GM10266 (cell line): ENCODE measurements around the gene PDCD2L.
"Not testable (repeated sequence)": the region's sequence is repeated elsewhere in the genome, so short reads cannot be mapped to it uniquely, and the experiment has no call there.

Source experiments
- DNase-seq: peaks from one replicate; pipeline ENCODE4 v3.0.0; 2012; ENCODE audit errors: extremely low spot score
- TF ChIP-seq, protein P1 (sequence below): IDR thresholded peaks from 2 replicates; pipeline ENCODE4 v1.5.1; 2012; ENCODE audit warnings: mild to moderate bottlenecking, low read depth; ENCODE audit not compliant: control insufficient read depth, insufficient read depth; ENCODE audit errors: missing control alignments

PDCD2L gene

DNA sequence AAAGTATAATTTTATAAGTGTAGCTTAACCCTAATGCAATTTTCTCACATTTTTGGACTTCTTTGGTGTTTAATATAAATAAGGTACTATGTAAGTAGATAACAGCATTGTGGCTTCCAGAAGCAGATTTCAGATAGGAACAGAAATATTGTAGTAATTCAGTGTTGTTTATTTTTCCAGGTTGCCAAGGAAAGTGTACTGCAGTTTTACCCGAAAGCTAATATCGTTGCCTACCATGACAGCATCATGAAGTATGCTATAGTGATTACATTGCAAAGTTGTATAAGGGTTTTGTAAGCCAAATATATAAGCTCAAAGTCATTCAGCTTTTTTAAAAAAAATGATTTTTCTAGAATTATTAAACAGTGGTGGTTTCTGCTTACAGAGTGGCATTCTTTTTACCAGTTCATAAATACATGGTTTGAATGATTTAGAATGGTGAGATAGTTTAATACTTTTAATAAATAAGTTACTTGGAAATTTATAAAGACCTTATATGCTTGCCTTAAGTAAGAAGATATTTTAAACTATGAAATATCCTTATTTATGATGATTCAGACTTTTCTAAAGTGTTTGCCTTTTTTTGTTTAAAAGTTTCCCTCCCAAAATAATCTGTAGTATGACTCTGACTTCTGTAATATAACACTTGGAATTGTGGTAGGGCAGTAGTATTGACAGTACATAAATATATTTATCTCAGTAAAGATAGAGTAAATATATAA, 27.6 kb downstream of the PDCD2L start:
- TF ChIP-seq, protein P1, sequence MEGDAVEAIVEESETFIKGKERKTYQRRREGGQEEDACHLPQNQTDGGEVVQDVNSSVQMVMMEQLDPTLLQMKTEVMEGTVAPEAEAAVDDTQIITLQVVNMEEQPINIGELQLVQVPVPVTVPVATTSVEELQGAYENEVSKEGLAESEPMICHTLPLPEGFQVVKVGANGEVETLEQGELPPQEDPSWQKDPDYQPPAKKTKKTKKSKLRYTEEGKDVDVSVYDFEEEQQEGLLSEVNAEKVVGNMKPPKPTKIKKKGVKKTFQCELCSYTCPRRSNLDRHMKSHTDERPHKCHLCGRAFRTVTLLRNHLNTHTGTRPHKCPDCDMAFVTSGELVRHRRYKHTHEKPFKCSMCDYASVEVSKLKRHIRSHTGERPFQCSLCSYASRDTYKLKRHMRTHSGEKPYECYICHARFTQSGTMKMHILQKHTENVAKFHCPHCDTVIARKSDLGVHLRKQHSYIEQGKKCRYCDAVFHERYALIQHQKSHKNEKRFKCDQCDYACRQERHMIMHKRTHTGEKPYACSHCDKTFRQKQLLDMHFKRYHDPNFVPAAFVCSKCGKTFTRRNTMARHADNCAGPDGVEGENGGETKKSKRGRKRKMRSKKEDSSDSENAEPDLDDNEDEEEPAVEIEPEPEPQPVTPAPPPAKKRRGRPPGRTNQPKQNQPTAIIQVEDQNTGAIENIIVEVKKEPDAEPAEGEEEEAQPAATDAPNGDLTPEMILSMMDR: no peak
- no peak for DNase-seq

DNA sequence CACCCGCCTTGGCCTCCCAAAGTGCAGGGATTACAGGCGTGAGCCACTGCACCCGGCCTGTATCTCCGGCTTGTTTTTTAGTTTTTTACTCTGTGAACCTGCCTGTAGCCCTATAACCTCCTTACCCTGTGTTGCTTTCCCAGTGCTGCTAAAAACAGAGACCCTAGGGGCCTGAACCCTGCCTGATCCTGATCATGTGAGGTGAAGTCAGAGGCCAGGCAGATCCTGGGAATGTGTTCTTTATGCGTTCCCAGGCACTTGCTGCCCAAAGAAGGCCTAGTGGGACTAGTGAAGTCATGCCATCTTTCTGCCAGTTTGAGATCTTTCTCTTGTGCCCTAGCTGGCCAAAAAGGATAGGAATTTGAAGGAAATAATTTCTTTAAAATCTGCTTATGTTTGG, 28.6 kb downstream of the PDCD2L start:
- DNase-seq: no peak
- TF ChIP-seq, protein P1: no peak

DNA sequence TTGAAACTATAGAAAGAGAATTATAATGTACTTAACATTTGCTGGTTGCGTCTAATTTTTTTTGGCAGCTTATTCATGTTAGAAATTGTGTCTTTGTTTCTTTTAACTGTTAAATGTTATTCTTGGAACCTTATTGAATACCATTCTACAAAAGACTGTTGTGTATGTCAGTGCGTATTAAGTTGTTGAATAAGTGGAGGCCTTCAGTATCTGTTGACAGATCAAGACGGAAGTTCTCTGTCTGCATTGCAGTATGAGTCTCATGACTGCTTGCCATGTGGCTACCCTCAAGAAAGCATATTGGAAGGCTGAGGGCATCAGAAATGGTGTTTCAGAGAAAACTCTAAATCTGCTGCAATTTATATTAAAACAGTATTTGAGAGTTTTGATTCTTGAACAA, 32.5 kb downstream of the PDCD2L start:
- TF ChIP-seq, protein P1: no peak
- no peak for DNase-seq

DNA sequence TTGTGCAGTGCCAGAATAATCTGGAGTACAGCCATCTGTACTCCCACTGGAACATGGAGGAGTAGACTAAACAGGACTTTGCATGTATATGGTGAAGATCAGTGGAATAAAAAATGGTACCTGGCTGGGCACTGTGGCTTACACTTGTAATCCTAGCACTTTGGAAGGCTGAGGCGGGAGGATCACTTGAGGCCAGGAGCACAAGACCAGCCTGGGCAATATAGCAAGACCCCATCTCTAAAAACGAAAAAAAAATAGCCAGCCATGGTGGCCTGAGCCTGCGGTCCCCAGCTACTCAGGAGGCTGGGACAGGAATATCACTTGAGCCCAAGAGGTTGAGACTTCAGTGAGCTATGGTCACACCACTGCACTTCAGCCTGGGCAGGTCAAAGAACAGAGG, 44.0 kb downstream of the PDCD2L start:
- no peak for DNase-seq
- TF ChIP-seq, protein P1: no peak

DNA sequence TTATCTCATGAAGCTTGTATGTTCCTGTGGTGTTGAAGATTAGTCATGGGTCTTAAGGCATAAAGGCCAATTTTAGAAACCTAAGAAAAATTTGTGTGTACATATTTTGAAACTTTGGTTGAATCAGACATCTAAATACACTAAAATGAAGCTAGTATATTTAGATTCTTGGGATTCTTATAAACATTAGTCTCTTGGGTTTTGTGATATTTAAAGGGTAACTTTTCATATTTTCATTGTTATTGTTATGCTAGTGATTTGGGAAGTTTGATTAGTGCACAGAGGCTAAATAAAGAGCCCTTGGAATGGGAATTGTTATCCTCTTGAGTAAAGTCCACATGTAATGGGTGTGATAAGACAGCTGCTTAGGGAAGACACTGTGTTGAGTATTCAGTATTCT, 48.5 kb downstream of the PDCD2L start:
- TF ChIP-seq, protein P1: no peak
- no peak for DNase-seq

DNA sequence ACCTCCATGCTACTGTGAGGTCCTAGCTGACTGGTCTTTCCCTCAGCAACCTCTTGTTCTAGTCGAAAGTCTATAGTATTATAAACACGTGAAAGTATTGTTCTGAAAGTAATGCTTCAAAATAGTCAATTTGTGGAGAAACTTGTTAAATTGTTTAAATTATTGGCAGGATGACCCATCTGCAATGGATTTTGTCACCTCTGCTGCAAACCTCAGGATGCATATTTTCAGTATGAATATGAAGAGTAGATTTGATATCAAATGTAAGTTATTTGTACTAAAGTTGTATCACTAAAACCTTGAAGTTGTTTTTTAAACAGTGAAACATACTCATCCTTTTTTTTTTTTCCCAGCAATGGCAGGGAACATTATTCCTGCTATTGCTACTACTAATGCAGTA, 49.9 kb downstream of the PDCD2L start:
- TF ChIP-seq, protein P1: no peak
- DNase-seq: no peak

DNA sequence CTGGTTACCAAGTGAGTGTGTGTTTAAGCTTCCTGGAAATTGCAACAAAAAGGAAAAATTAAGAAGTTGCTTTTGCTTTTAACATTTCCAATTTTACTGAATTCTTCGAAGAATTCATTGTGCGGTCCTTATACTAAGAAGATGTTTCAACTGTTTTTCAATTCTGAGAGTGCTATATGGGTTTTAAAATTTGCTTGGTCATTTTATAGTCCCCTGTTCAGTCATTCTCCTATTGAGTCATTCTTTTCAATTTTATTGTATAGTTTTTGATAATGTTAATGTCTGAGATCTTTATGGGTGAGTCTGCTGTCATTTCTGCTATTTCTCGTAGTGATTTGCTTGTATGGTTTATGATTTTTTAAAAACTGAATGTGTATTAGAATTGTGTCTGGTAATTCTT, 50.5 kb downstream of the PDCD2L start:
- TF ChIP-seq, protein P1: no peak
- no peak for DNase-seq

DNA sequence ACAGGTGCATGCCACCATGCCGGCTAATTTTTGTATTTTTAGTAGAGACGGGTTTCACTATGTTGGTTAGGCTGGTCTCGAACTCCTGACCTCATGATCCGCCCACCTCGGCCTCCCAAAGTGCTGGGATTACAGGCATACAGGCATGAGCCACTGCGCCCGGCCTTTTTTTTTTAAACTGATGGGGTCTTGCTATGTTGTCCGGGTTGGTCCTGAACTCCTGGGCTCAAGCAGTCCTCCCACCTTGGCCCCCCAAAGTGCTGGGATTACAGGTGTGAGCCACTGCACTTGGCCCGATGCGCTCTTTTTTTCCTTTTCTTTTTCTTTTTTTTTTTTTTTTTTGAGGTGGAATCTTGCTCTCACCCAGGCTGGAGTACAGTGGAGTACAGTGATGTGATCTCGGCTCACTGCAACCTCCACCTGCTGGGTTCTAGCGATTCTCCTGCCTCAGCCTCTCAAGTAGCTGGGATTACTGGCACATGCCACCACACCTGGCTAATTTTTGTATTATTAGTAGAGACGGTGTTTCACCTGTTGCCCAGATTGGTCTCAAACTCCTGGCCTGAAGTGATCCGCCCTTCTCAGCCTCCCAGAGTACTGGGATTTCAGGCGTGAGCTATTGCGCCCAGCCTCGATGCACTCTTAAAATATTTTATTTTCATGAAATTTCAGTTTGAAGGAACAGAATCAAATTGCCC, 51.7 kb downstream of the PDCD2L start:
- DNase-seq: not testable (repeated sequence)
